Pancreas (tissue), 10 donors: ENCODE data around the gene ARIH1. TPM values are rescaled to one million over a fixed set of nuclear protein-coding genes. Genes with fewer than 3 reads are reported as not detected.
"Not testable (repeated sequence)": the region's sequence is repeated elsewhere in the genome, so short reads cannot be mapped to it uniquely, and the experiment has no call there.

Experiments
- ATAC-seq, 4 donors: fragments of 200-7000 bp; cut with Tn5 transposase; one replicate each; pipeline versions ENCODE4 v1.8.0 to v1.9.1; 2020; ENCODE audit warnings: mild to moderate bottlenecking in 4 of 4, moderate library complexity in 4 of 4
- DNase-seq, 6 donors: peaks; one replicate each; pipeline ENCODE4 v3.0.0-alpha.2; 2020
- FAIRE-seq: peaks from 2 replicates; lab custom pipeline; 2012; peaks lifted over from hg19 to GRCh38; lab: Jason Lieb, UNC
- H3K27ac ChIP-seq, 4 donors: fragments of 200-600 bp; sonication (generic); 1 replicate in 3 of 4; 2 replicates in 1 of 4; pipeline versions ENCODE4 v1.5.0 to v1.8.0; 2020
- H3K27me3 ChIP-seq, 4 donors: fragments of 200-600 bp; one replicate each; pipeline ENCODE4 v1.8.0; 2021
- H3K36me3 ChIP-seq, 3 donors: fragments of 200-600 bp; sonication (generic) in 1 of 3; one replicate each; pipeline versions ENCODE4 v1.5.0 to v1.8.0; 2020 to 2021
- H3K4me1 ChIP-seq, 3 donors: fragments of 200-600 bp; one replicate each; pipeline ENCODE4 v1.8.0; 2021
- H3K4me3 ChIP-seq, 4 donors: fragments of 200-600 bp; sonication (generic) in 2 of 4; one replicate each; pipeline versions ENCODE4 v1.5.0 to v1.8.0; 2020 to 2021
- H3K9me3 ChIP-seq, 4 donors: fragments of 200-600 bp; one replicate each; pipeline ENCODE4 v1.8.0; 2021
- CTCF ChIP-seq, 4 donors: fragments of 200-600 bp; sonication (generic) in 3 of 4; IDR thresholded peaks; one replicate each; pipeline versions ENCODE4 v1.5.0 to v1.8.0; 2021; ENCODE audit warnings: antibody characterized with exemption in 4 of 4
- WGBS, 2 donors: extraction: QIAGEN DNeasy Blood & Tissue Kit; methylation state at CpG; one replicate each; pipeline ENCODE4 v1.1.7; 2013; 5-methylcytosine and 5-hydroxymethylcytosine counted together
- intact Hi-C, 3 donors: fragments of 100-400 bp; cut with DNase I; formaldehyde crosslinking; loops; one replicate each; pipeline versions ENCODE4 v1.11.1 to v1.14.2; 2022
- polyA plus RNA-seq, 2 donors: library from polyadenylated mRNA; stranded (reverse); fragments of 200-250 nt; gene quantifications; one replicate each; pipeline ENCODE4 v1.2.3, GENCODE V29; 2013
- total RNA-seq, 6 donors: library from RNA; stranded (reverse); fragmentation: NEBNext Ultra II Directional in 4 of 6; extraction: Animal tissue kit (Norgen Biotek cat#: 25700) in 4 of 6; gene quantifications; one replicate each; pipeline versions ENCODE4 v1.2.1 to v1.2.4, GENCODE V29; 2021 to 2023
- donor health status: healthy with polysubstance abuse.
- donor health status: DM: no; HTN: no; CAD: no; lungs with moderate emphysema.
- donor health status: DM: no; HTN: no; CAD: no.
- donor health status: control.
- donor health status: control.
- donor health status: Bipolar disorder and iron deficiency.
- donor health status: DM: yes; HTN: yes; CAD: no.
- donor health status: DM: no; HTN: no; CAD: no.
- donor health status: DM: no; HTN: no; CAD: no.
- donor health status: DM: yes; HTN: yes; CAD: no.

Gene ARIH1
- total and polyA plus RNA-seq, 8 donors, result 11.5 to 91.3 (median 66.6) TPM

GRCh38 chr15:72474466-72474911, 359 bp downstream of the ARIH1 start:
- H3K27me3 ChIP-seq, result no peaks in the 10 kb centered on the region
- 0% methylated on average over 49 to 67 of the region's 67 CpGs for WGBS, 2 donors
- DNase-seq (peak in 1 of 6 donors; percentile 67), ATAC-seq (peak in 3 of 4 donors; percentile 2 to 23 (median 10)), FAIRE-seq (no peak)
- no peaks in the 10 kb centered on the region for H3K9me3 ChIP-seq
- H3K4me3 ChIP-seq, result peak overlapping the region; percentile 60 to 77 (median 75)
- intact Hi-C loops, result no loop called here
- no peaks in the 10 kb centered on the region for H3K36me3 ChIP-seq
- no peak for TF ChIP-seq CTCF (IDR thresholded peaks at IDR 0.05)
- H3K27ac ChIP-seq, result peak overlapping the region; percentile 99 to 100 (median 100)
- H3K4me1 ChIP-seq, result peaks cover 23 to 32% (median 27%) of the 10 kb centered on the region in 3 donors

DNA sequence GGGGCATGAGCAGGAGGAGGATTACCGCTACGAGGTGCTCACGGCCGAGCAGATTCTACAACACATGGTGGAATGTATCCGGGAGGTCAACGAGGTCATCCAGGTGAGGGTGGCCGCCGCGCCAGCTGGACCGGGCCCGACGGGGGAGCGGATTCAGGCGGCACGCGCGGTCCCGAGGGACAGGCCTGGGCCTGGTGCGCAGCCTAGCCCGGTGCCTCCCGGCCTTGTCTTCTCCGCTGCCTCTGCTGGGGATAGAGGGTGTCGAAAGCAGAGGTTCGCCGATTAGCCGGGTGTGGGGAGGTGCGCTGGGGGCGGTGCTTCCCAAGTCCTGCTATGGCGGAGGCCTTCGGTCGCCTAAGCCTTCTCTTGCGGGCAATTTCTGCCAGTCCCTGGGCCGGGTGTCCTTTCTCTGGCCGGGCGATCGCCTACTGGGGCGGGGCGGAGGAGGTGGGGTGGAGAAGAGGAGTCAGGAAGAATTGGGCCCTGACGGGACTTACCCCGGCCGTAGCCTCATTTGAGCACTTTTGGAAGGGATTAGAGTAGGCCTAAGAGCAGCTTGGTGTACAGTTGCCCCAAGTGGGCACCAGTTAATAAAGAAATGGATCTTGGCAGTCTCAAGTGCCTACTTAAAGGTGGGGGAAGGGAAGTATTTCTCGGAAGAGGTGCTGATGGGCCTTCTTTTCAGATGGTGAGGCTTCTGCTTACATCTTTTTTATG, 940 bp downstream of the ARIH1 start:
- peak overlapping the region; percentile 60 to 77 (median 75) for H3K4me3 ChIP-seq
- H3K36me3 ChIP-seq, result no peaks in the 10 kb centered on the region
- H3K27ac ChIP-seq, result peak overlapping the region; percentile 99 to 100 (median 100)
- no peak for FAIRE-seq
- ATAC-seq, result peak; percentile 33 to 62 (median 56)
- no peaks in the 10 kb centered on the region for H3K27me3 ChIP-seq
- peak; percentile 78 to 92 (median 82) for DNase-seq
- WGBS, 2 donors, result 0% methylated on average over 37 to 42 of the region's 42 CpGs
- H3K4me1 ChIP-seq, result peaks cover 23 to 34% (median 27%) of the 10 kb centered on the region in 3 donors
- no peak for TF ChIP-seq CTCF (IDR thresholded peaks at IDR 0.05)
- intact Hi-C loops, result no loop called here
- H3K9me3 ChIP-seq, result no peaks in the 10 kb centered on the region

DNA sequence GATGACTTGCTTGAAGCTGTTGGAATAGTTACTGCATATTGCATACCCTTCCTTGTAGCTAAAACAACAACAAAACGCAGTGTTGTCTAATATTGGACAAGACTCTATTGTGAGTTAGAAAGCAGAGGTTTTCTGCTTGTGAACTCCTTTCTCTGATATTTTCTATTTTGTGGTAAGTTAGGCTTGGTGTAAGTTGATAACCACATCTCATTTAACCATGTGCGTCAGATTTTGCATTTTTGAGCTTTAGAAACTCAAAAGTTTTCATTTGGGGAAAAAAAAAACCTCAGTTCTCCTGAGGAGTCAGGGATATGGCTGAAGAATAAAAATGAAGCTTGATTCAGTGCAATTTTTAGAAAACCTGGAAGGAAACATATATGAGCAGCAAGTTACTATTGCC, 1.5 kb downstream of the ARIH1 start:
- no peak for ATAC-seq
- WGBS, 2 donors, result 2 to 5% methylated on average over 2 of the region's 2 CpGs
- no peak for DNase-seq
- H3K4me1 ChIP-seq, result peaks cover 23 to 34% (median 27%) of the 10 kb centered on the region in 3 donors
- H3K27ac ChIP-seq, result peak overlapping the region; percentile 99 to 100 (median 100)
- H3K9me3 ChIP-seq, result no peaks in the 10 kb centered on the region
- TF ChIP-seq CTCF (IDR thresholded peaks at IDR 0.05), result no peak
- peak overlapping the region; percentile 60 to 77 (median 75) for H3K4me3 ChIP-seq
- FAIRE-seq, result no peak
- no peaks in the 10 kb centered on the region for H3K27me3 ChIP-seq
- H3K36me3 ChIP-seq, result no peaks in the 10 kb centered on the region
- intact Hi-C loops, result no loop called here

DNA sequence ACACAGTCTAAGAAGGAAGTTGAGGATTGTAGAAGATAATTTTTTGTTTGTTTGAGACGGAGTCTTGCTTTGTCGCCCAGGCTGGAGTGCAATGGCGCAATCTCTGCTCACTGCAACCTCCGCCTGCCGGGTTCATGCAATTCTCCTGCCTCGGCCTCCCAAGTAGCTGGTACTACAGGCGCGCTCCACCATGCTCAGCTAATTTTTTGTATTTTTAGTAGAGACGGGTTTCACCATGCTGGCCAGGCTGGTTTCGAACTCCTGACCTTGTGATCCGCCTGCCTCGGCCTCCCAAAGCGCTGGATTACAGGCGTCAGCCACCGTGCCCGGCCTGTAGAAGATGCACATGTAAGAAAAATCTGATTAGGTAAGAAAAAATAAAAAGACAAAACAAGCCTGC, 2.2 kb downstream of the ARIH1 start:
- ATAC-seq, H3K36me3 ChIP-seq, FAIRE-seq, H3K27me3 ChIP-seq, H3K9me3 ChIP-seq, intact Hi-C loops, DNase-seq: not testable (repeated sequence)
- Histone ChIP-seq H3K4me1 (peaks cover 23 to 34% (median 27%) of the 10 kb centered on the region in 3 donors), H3K27ac (peak overlapping the region in 1 of 4 donors; percentile 99), H3K4me3 (peak overlapping the region in 3 of 4 donors; percentile 74 to 77 (median 76))
- 69 to 77% methylated on average over 16 of the region's 16 CpGs for WGBS, 2 donors

GRCh38 chr15:72481015-72481659, 7.0 kb downstream of the ARIH1 start:
- Histone ChIP-seq H3K27ac (no peak overlapping the region), H3K4me1 (peaks cover 26 to 34% (median 28%) of the 10 kb centered on the region in 3 donors), H3K36me3 (no peaks in the 10 kb centered on the region), H3K4me3 (no peak overlapping the region), H3K27me3 (no peaks in the 10 kb centered on the region), H3K9me3 (no peaks in the 10 kb centered on the region)
- WGBS, 2 donors, result 60 to 68% methylated on average over 3 of the region's 3 CpGs
- ATAC-seq, result no peak
- no peak for DNase-seq
- no peak for TF ChIP-seq CTCF (IDR thresholded peaks at IDR 0.05)
- FAIRE-seq, result no peak
- intact Hi-C loops, result no loop called here
